Heart left ventricle (tissue), 13 donors: ENCODE measurements around the gene DHRS7.

Experiments
- CTCF ChIP-seq, 12 donors: fragments of 200-600 bp; sonication (generic) in 4 of 12; IDR thresholded peaks; one replicate each; pipeline versions ENCODE4 v1.5.0 to v1.8.0; 2018 to 2022; ENCODE audit warnings: antibody characterized with exemption in 12 of 12, mild to moderate bottlenecking in 5 of 12
- POLR2A ChIP-seq, 2 donors: fragments of 450-650 bp; IDR thresholded peaks; one replicate each; pipeline ENCODE4 v1.6.1; 2017; ENCODE audit warnings: antibody characterized with exemption in 2 of 2, mild to moderate bottlenecking in 2 of 2, moderate library complexity in 2 of 2
- donor health status: ischemic (EF 13 %, LVEDD 7.1; RV severe dilation, severe dysfunction).
- donor health status: DM: no; HTN: yes; CAD: no.
- donor health status: DM: no; HTN: no; CAD: no.
- donor health status: ischemic (EF 25% LVEDD 6.9; RV normal size, moderate dysfunction).
- donor health status: ischemic (EF 25% LVEDD 5.7; RV mildly dilated, moderate dysfunction).
- donor health status: ischemic (EF 35%, LVEDD 5.7; RV mildly dilated, moderate dysfunction).
- donor health status: nonischemic (EF 11% LVEDD 7.7; RV severe dilation, severe dysfunction).
- donor health status: DM: yes; HTN: yes; CAD: no.
- donor health status: PGD.
- donor health status: ischemic (EF 29% LVEDD 5.4; RV normal size, mild dysfunction).
- donor health status: nonischemic (EF 23%, LVEDD 6.1; RV moderate dilation, normal function).

GRCh38 chr14:60161196-60162107, 3.7 kb downstream of the DHRS7 start:
- no peak for TF ChIP-seq CTCF (IDR thresholded peaks at IDR 0.05)
- TF ChIP-seq POLR2A (IDR thresholded peaks at IDR 0.05): no peak
